ENCODE data around the gene FAM3B. TPM values are rescaled to one million over a fixed set of nuclear protein-coding genes. Genes with fewer than 3 reads are reported as not detected.

The FAM3B gene
- total and polyA plus RNA-seq, 2 of the 4 experiments (the other 2 are of a cell fraction): not detected

- no peak overlapping the region for H2AK5ac ChIP-seq (ENCODE audit: low read depth, low read length)
- DNase-seq (no peak), ATAC-seq (ENCODE audit: low read depth) (no peak)
- no peak overlapping the region for H4K8ac ChIP-seq (ENCODE audit: low read depth in 2 of 2, low read length in 2 of 2)
- no peak overlapping the region for H2BK15ac ChIP-seq (ENCODE audit: low read depth, low read length)
- H3K9me3 ChIP-seq (ENCODE audit: control insufficient read depth, insufficient read depth, low read length): no peaks in the 10 kb centered on the region
- H3K4me1 ChIP-seq (ENCODE audit: control insufficient read depth, insufficient read depth, low read length): no peaks in the 10 kb centered on the region
- no peak overlapping the region for H3K4me2 ChIP-seq (ENCODE audit: low read depth, low read length)
- in situ Hi-C loops (cut with MboI; ENCODE audit: low sequenced_read_pairs): no loop called here
- H3K9me1 ChIP-seq (ENCODE audit: insufficient read depth, low read length): no peaks in the 10 kb centered on the region
- ChIA-PET CTCF (no interaction called here), POLR2A (ENCODE audit: unreplicated experiment) (no interaction called here)
- H4K5ac ChIP-seq (ENCODE audit: low read depth, low read length): no peak overlapping the region
- no peak overlapping the region for H2BK20ac ChIP-seq (ENCODE audit: low read depth, low read length)
- H3K18ac ChIP-seq (ENCODE audit: low read depth, low read length): no peak overlapping the region
- H3K56ac ChIP-seq (ENCODE audit: extremely low read depth, insufficient read depth, low read length): no peak overlapping the region
- no peak overlapping the region for H3K14ac ChIP-seq (replicated peaks; ENCODE audit: low read depth, low read length)
- intact Hi-C loops (cut with micrococcal nuclease): no loop called here
- H2BK5ac ChIP-seq (ENCODE audit: low read depth, low read length, poor library complexity, severe bottlenecking): no peak overlapping the region
- no peak overlapping the region for H2AK9ac ChIP-seq (replicated peaks; ENCODE audit: low read depth, low read length, poor library complexity)
- dilution Hi-C loops (cut with HindIII; ENCODE audit: low sequenced_read_pairs, unreplicated experiment): no loop called here
- H3K9ac ChIP-seq (ENCODE audit: low read depth, low read length): no peak overlapping the region
- TF ChIP-seq SMC3 (IDR thresholded peaks at IDR 0.05; ENCODE audit: low read depth, low read length): no peak
- TF ChIP-seq FOS (IDR thresholded peaks at IDR 0.05; ENCODE audit: low read depth, low read length): no peak
- no peak for TF ChIP-seq CHD1 (IDR thresholded peaks at IDR 0.05; ENCODE audit: low read depth, low read length)
- no peak for TF ChIP-seq NFE2L2 (IDR thresholded peaks at IDR 0.05; ENCODE audit: low read depth, low read length)
- TF ChIP-seq MAFK (IDR thresholded peaks at IDR 0.05; ENCODE audit: low read depth, low read length): no peak
- no peak for TF ChIP-seq RFX5 (IDR thresholded peaks at IDR 0.05; ENCODE audit: low read depth, low read length)
- TF ChIP-seq, protein P1, sequence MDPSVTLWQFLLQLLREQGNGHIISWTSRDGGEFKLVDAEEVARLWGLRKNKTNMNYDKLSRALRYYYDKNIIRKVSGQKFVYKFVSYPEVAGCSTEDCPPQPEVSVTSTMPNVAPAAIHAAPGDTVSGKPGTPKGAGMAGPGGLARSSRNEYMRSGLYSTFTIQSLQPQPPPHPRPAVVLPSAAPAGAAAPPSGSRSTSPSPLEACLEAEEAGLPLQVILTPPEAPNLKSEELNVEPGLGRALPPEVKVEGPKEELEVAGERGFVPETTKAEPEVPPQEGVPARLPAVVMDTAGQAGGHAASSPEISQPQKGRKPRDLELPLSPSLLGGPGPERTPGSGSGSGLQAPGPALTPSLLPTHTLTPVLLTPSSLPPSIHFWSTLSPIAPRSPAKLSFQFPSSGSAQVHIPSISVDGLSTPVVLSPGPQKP (IDR thresholded peaks at IDR 0.05; ENCODE audit: borderline replicate concordance, low read depth, low read length): no peak
- no peak for TF ChIP-seq RCOR1 (IDR thresholded peaks at IDR 0.05; ENCODE audit: insufficient replicate concordance, low read length)
- TF ChIP-seq CEBPB (IDR thresholded peaks at IDR 0.05; ENCODE audit: low read depth, low read length): no peak
- TF ChIP-seq BHLHE40 (IDR thresholded peaks at IDR 0.05; ENCODE audit: low read depth, low read length): no peak
- TF ChIP-seq RAD21 (IDR thresholded peaks at IDR 0.05; ENCODE audit: low read length): no peak
- TF ChIP-seq USF2 (IDR thresholded peaks at IDR 0.05; ENCODE audit: low read depth, low read length): no peak
- no peak for TF ChIP-seq MXI1 (IDR thresholded peaks at IDR 0.05; ENCODE audit: borderline replicate concordance, low read depth, low read length)
- TF ChIP-seq MAZ (IDR thresholded peaks at IDR 0.05; ENCODE audit: borderline replicate concordance, low read depth, low read length): no peak
- TF ChIP-seq POLR2A (IDR thresholded peaks at IDR 0.05; ENCODE audit: low read depth, low read length): no peak
- TF ChIP-seq, protein P2, sequence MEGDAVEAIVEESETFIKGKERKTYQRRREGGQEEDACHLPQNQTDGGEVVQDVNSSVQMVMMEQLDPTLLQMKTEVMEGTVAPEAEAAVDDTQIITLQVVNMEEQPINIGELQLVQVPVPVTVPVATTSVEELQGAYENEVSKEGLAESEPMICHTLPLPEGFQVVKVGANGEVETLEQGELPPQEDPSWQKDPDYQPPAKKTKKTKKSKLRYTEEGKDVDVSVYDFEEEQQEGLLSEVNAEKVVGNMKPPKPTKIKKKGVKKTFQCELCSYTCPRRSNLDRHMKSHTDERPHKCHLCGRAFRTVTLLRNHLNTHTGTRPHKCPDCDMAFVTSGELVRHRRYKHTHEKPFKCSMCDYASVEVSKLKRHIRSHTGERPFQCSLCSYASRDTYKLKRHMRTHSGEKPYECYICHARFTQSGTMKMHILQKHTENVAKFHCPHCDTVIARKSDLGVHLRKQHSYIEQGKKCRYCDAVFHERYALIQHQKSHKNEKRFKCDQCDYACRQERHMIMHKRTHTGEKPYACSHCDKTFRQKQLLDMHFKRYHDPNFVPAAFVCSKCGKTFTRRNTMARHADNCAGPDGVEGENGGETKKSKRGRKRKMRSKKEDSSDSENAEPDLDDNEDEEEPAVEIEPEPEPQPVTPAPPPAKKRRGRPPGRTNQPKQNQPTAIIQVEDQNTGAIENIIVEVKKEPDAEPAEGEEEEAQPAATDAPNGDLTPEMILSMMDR (conservative IDR thresholded peaks at IDR 0.05; ENCODE audit: low read depth, low read length): no peak
- H3K4ac ChIP-seq (ENCODE audit: low read depth, low read length): no peak overlapping the region
- BruUV-seq (replicated peaks): no TSS peak
- no peak overlapping the region for H2BK120ac ChIP-seq (ENCODE audit: low read depth, low read length)
- no peak overlapping the region for H3K4me3 ChIP-seq (ENCODE audit: insufficient read depth, low read depth, low read length)
- H4K91ac ChIP-seq (ENCODE audit: insufficient read depth, low read depth, low read length): no peak overlapping the region
- no peak overlapping the region for H3K27ac ChIP-seq (ENCODE audit: insufficient read depth, low read length)
- no peaks in the 10 kb centered on the region for H3K36me3 ChIP-seq (ENCODE audit: control insufficient read depth, insufficient read depth, low read length)
- H3K23ac ChIP-seq (ENCODE audit: low read depth, low read length): no peak overlapping the region
- peaks cover 11% of the 10 kb centered on the region for H3K27me3 ChIP-seq (ENCODE audit: control insufficient read depth, insufficient read depth, low read length)
- no peak overlapping the region for H2AFZ ChIP-seq (replicated peaks; ENCODE audit: low read length, poor library complexity)
- no peaks in the 10 kb centered on the region for H3K79me1 ChIP-seq (ENCODE audit: low read depth in 1 of 2, low read length in 2 of 2)
- 60% methylated on average over 1 of the region's 13 CpGs; no CpG with 5 or more reads in 1 of the 2 experiments for WGBS, 2 experiments (ENCODE audit: extremely low coverage in 2 of 2, insufficient read length in 1 of 2)
- H4K20me1 ChIP-seq (ENCODE audit: insufficient read depth, low read length): no peaks in the 10 kb centered on the region
Measured at GRCh38 chr21:41345934-41346685, 29.5 kb downstream of the FAM3B start.

Data from IMR-90 (cell line).